Astrocyte (in vitro differentiated cells and primary cell): ENCODE measurements around the gene PISD. TPM values are rescaled to one million over a fixed set of nuclear protein-coding genes. Genes with fewer than 3 reads are reported as not detected.

Experiments
- DNase-seq: peaks from one replicate; pipeline ENCODE4 v3.0.0-alpha.2; 2010; ENCODE audit warnings: low read depth
- FAIRE-seq: peaks from 2 replicates; lab custom pipeline; 2011; peaks lifted over from hg19 to GRCh38; lab: Jason Lieb, UNC
- H2AFZ ChIP-seq: 2 replicates; pipeline ENCODE4 v1.6.0; 2012; ENCODE audit warnings: low read depth, low read length, inconsistent platforms
- H3K27ac ChIP-seq: 2 replicates; pipeline ENCODE4 v1.5.1; 2011; ENCODE audit warnings: low read depth, low read length, inconsistent platforms
- H3K27me3 ChIP-seq: 2 replicates; pipeline ENCODE4 v1.6.0; 2011; ENCODE audit warnings: low read length, inconsistent platforms; ENCODE audit not compliant: insufficient read depth
- H3K36me3 ChIP-seq: 2 replicates; pipeline ENCODE4 v1.5.1; 2011; ENCODE audit warnings: low read length, inconsistent platforms; ENCODE audit not compliant: insufficient read depth
- H3K4me1 ChIP-seq: 2 replicates; pipeline ENCODE4 v1.5.1; 2011; ENCODE audit warnings: low read length, inconsistent platforms; ENCODE audit not compliant: insufficient read depth
- H3K4me2 ChIP-seq: 2 replicates; pipeline ENCODE4 v1.6.0; 2012; ENCODE audit warnings: low read length, inconsistent platforms
- H3K4me3 ChIP-seq: 2 replicates; pipeline ENCODE4 v1.5.1; 2011; ENCODE audit warnings: low read depth, mild to moderate bottlenecking, low read length, inconsistent platforms; ENCODE audit not compliant: insufficient read depth
- H3K79me2 ChIP-seq: 2 replicates; pipeline ENCODE4 v1.6.0; 2012; ENCODE audit warnings: mild to moderate bottlenecking, low read length, inconsistent platforms; ENCODE audit not compliant: insufficient read depth
- H3K9ac ChIP-seq: 2 replicates; pipeline ENCODE4 v1.6.0; 2012; ENCODE audit warnings: mild to moderate bottlenecking, low read length, inconsistent platforms
- H3K9me3 ChIP-seq: 2 replicates; pipeline ENCODE4 v1.5.1; 2012; ENCODE audit warnings: low read depth, mild to moderate bottlenecking, low read length, inconsistent platforms; ENCODE audit not compliant: insufficient read depth
- H4K20me1 ChIP-seq: 2 replicates; pipeline ENCODE4 v1.6.0; 2012; ENCODE audit warnings: low read length, inconsistent platforms; ENCODE audit not compliant: insufficient read depth
- H3K27ac Mint-ChIP-seq: one replicate; pipeline ENCODE4 v1.8.0; 2021; ENCODE audit warnings: mild to moderate bottlenecking, mixed read lengths; ENCODE audit not compliant: unreplicated experiment
- H3K27me3 Mint-ChIP-seq: one replicate; pipeline ENCODE4 v1.8.0; 2021; ENCODE audit warnings: low read depth, mixed read lengths; ENCODE audit not compliant: unreplicated experiment
- H3K36me3 Mint-ChIP-seq: one replicate; pipeline ENCODE4 v1.8.0; 2021; ENCODE audit warnings: low read depth, mixed read lengths; ENCODE audit not compliant: unreplicated experiment
- H3K4me1 Mint-ChIP-seq: one replicate; pipeline ENCODE4 v1.8.0; 2021; ENCODE audit warnings: low read depth, mixed read lengths; ENCODE audit not compliant: unreplicated experiment
- H3K4me3 Mint-ChIP-seq: one replicate; pipeline ENCODE4 v1.8.0; 2021; ENCODE audit warnings: mild to moderate bottlenecking, moderate library complexity, mixed read lengths; ENCODE audit not compliant: unreplicated experiment
- H3K9me3 Mint-ChIP-seq: one replicate; pipeline ENCODE4 v1.8.0; 2021; ENCODE audit warnings: mild to moderate bottlenecking, mixed read lengths; ENCODE audit not compliant: unreplicated experiment
- CTCF ChIP-seq: IDR thresholded peaks from 2 replicates; pipeline ENCODE4 v1.5.1; 2011; ENCODE audit warnings: low read depth, mild to moderate bottlenecking, inconsistent platforms, low read length, moderate library complexity; ENCODE audit not compliant: insufficient read depth
- EZH2 ChIP-seq: IDR thresholded peaks from 2 replicates; pipeline ENCODE4 v1.6.1; 2012; ENCODE audit warnings: mild to moderate bottlenecking, low read length, inconsistent platforms; ENCODE audit not compliant: insufficient read depth
- total RNA-seq: library from RNA; stranded (reverse); gene quantifications from 2 replicates; pipeline ENCODE4 v1.2.1, GENCODE V29; 2021

PISD gene
- total RNA-seq, 1 donor from 2014 or later, result 43.2 TPM

- H3K9me3 ChIP-seq, result no peaks in the 10 kb centered on the region
- DNase-seq (no peak), FAIRE-seq (no peak)
- H3K27me3 ChIP-seq, result no peaks in the 10 kb centered on the region
- H3K4me3 ChIP-seq, result no peak overlapping the region
- no peaks in the 10 kb centered on the region for H3K27me3 Mint-ChIP-seq
- H3K79me2 ChIP-seq, result peaks cover 72% of the 10 kb centered on the region
- TF ChIP-seq CTCF, result no peak
- TF ChIP-seq EZH2, result no peak
- peaks cover 14% of the 10 kb centered on the region for H3K36me3 Mint-ChIP-seq
- no peak overlapping the region for H2AFZ ChIP-seq
- peaks cover 19% of the 10 kb centered on the region for H4K20me1 ChIP-seq
- H3K36me3 ChIP-seq, result no peaks in the 10 kb centered on the region
- H3K9me3 Mint-ChIP-seq, result no peaks in the 10 kb centered on the region
- no peak overlapping the region for H3K27ac Mint-ChIP-seq
- no peak overlapping the region for H3K9ac ChIP-seq
- H3K27ac ChIP-seq, result no peak overlapping the region
- H3K4me1 ChIP-seq, result peaks cover 24% of the 10 kb centered on the region
- H3K4me3 Mint-ChIP-seq, result no peak overlapping the region
- peaks cover 23% of the 10 kb centered on the region for H3K4me1 Mint-ChIP-seq
- H3K4me2 ChIP-seq, result no peak overlapping the region
These were observed 9.9 kb downstream of the PISD start for GRCh38 chr22:31652088-31652487.

- Histone ChIP-seq H3K79me2 (peaks cover 69% of the 10 kb centered on the region), H3K4me3 (no peak overlapping the region), H3K4me2 (no peak overlapping the region), H3K4me1 (peaks cover 28% of the 10 kb centered on the region), H3K9me3 (no peaks in the 10 kb centered on the region), H2AFZ (no peak overlapping the region), H3K27me3 (no peaks in the 10 kb centered on the region), H3K27ac (no peak overlapping the region), H3K9ac (no peak overlapping the region), H3K36me3 (no peaks in the 10 kb centered on the region), H4K20me1 (peaks cover 23% of the 10 kb centered on the region)
- no peak for FAIRE-seq
- DNase-seq, result no peak
- H3K27ac Mint-ChIP-seq, result no peak overlapping the region
- TF ChIP-seq EZH2, result no peak
- no peak for TF ChIP-seq CTCF
- H3K36me3 Mint-ChIP-seq, result peaks cover 14% of the 10 kb centered on the region
- no peaks in the 10 kb centered on the region for H3K9me3 Mint-ChIP-seq
- H3K4me1 Mint-ChIP-seq, result peaks cover 28% of the 10 kb centered on the region
- no peaks in the 10 kb centered on the region for H3K27me3 Mint-ChIP-seq
- no peak overlapping the region for H3K4me3 Mint-ChIP-seq
These were observed 10.4 kb downstream of the PISD start for GRCh38 chr22:31651664-31652063.

- H3K36me3 ChIP-seq, result no peaks in the 10 kb centered on the region
- no peak overlapping the region for H2AFZ ChIP-seq
- Mint-ChIP-seq H3K36me3 (peaks cover 14% of the 10 kb centered on the region), H3K4me1 (peaks cover 36% of the 10 kb centered on the region), H3K27me3 (no peaks in the 10 kb centered on the region), H3K9me3 (no peaks in the 10 kb centered on the region), H3K4me3 (no peak overlapping the region), H3K27ac (peak overlapping the region; percentile 90)
- DNase-seq, result peak; percentile 78
- H3K4me2 ChIP-seq, result peak overlapping the region; percentile 12
- peaks cover 23% of the 10 kb centered on the region for H4K20me1 ChIP-seq
- H3K27me3 ChIP-seq, result no peaks in the 10 kb centered on the region
- FAIRE-seq, result no peak
- H3K9ac ChIP-seq, result peak overlapping the region; percentile 17
- H3K79me2 ChIP-seq, result peaks cover 57% of the 10 kb centered on the region
- H3K27ac ChIP-seq, result peak overlapping the region; percentile 69
- H3K4me3 ChIP-seq, result no peak overlapping the region
- no peaks in the 10 kb centered on the region for H3K9me3 ChIP-seq
- peaks cover 36% of the 10 kb centered on the region for H3K4me1 ChIP-seq
- no peak for TF ChIP-seq CTCF
These were observed 11.6 kb downstream of the PISD start for GRCh38 chr22:31650391-31650790.
